ENCODE data around the gene TBRG4. TPM values are rescaled to one million over a fixed set of nuclear protein-coding genes. Genes with fewer than 3 reads are reported as not detected.

Gene TBRG4
- total and polyA plus RNA-seq, 3 donors from 2014 or later, result 75.7 to 82.8 (median 82.7) TPM

GRCh38 chr7:45125193-45125904, 13.9 kb upstream of the TBRG4 start:
- Histone ChIP-seq H3K27me3 (no peaks in the 10 kb centered on the region), H3K4me1 (no peaks in the 10 kb centered on the region), H3K9me3 (no peaks in the 10 kb centered on the region), H3K4me3 (no peak overlapping the region), H3K27ac (no peak overlapping the region), H3K36me3 (ENCODE audit: low read depth, missing control alignments) (no peaks in the 10 kb centered on the region)
- TF ChIP-seq CTCF (IDR thresholded peaks at IDR 0.05) (no peak), POLR2A (IDR thresholded peaks at IDR 0.05) (no peak)
- DNase-seq, result no peak
- intact Hi-C loops (cut with DNase I; ENCODE audit: low total_unique reads), result no loop called here
- 86 to 90% methylated on average over 11 of the region's 11 CpGs for WGBS, 2 donors

- WGBS, 2 donors, result 85 to 90% methylated on average over 2 to 12 of the region's 12 CpGs
- DNase-seq, result no peak
- Histone ChIP-seq H3K36me3 (ENCODE audit: low read depth, missing control alignments) (no peaks in the 10 kb centered on the region), H3K4me3 (no peak overlapping the region), H3K27me3 (no peaks in the 10 kb centered on the region), H3K9me3 (no peaks in the 10 kb centered on the region), H3K27ac (no peak overlapping the region), H3K4me1 (no peaks in the 10 kb centered on the region)
- no peak for TF ChIP-seq POLR2A (IDR thresholded peaks at IDR 0.05)
- no peak for TF ChIP-seq CTCF (IDR thresholded peaks at IDR 0.05)
- intact Hi-C loops (cut with DNase I; ENCODE audit: low total_unique reads), result no loop called here
Observed at GRCh38 chr7:45123913-45124710, 12.6 kb upstream of the TBRG4 start.

- Histone ChIP-seq H3K27me3 (no peaks in the 10 kb centered on the region), H3K9me3 (no peaks in the 10 kb centered on the region), H3K36me3 (ENCODE audit: low read depth, missing control alignments) (no peaks in the 10 kb centered on the region), H3K4me1 (no peaks in the 10 kb centered on the region), H3K27ac (no peak overlapping the region), H3K4me3 (no peak overlapping the region)
- intact Hi-C loops (cut with DNase I; ENCODE audit: low total_unique reads), result no loop called here
- TF ChIP-seq CTCF (IDR thresholded peaks at IDR 0.05), result no peak
- no peak for TF ChIP-seq POLR2A (IDR thresholded peaks at IDR 0.05)
- no peak for DNase-seq
- 79 to 84% methylated on average over 12 to 16 of the region's 16 CpGs for WGBS, 2 donors
Observed at GRCh38 chr7:45122975-45123860, 11.7 kb upstream of the TBRG4 start.

GRCh38 chr7:45119550-45119949, 8.1 kb upstream of the TBRG4 start:
- intact Hi-C loops (cut with DNase I; ENCODE audit: low total_unique reads), result no loop called here
- 85 to 88% methylated on average over 3 of the region's 3 CpGs for WGBS, 2 donors

More at GRCh38 chr7:45119550-45119949, 8.1 kb upstream of the TBRG4 start:
- Histone ChIP-seq H3K27me3 (no peaks in the 10 kb centered on the region), H3K27ac (no peak overlapping the region), H3K36me3 (ENCODE audit: low read depth, missing control alignments) (no peaks in the 10 kb centered on the region), H3K4me3 (no peak overlapping the region), H3K9me3 (no peaks in the 10 kb centered on the region), H3K4me1 (no peaks in the 10 kb centered on the region)
- no peak for DNase-seq
- TF ChIP-seq POLR2A (IDR thresholded peaks at IDR 0.05), result no peak
- TF ChIP-seq CTCF (IDR thresholded peaks at IDR 0.05), result no peak
